Measurements from ENCODE around the gene ATP1B2.

GRCh38 chr17:7627250-7628121 is 23.2 kb upstream of the ATP1B2 start, which contains the start of gene SAT2:
- TF ChIP-seq CTCF (IDR thresholded peaks at IDR 0.05) (no peak), POLR2AphosphoS5 (IDR thresholded peaks at IDR 0.05; ENCODE audit: low read depth, low read length) (peak; percentile 82), RFX5 (IDR thresholded peaks at IDR 0.05; ENCODE audit: low read length) (0 out of 2 replicates have a peak, but pooled peaks have one; percentile 35), EP300 (IDR thresholded peaks at IDR 0.05; ENCODE audit: borderline replicate concordance in 1 of 2, low read depth in 1 of 2, low read length in 1 of 2) (no peak), SIN3A (IDR thresholded peaks at IDR 0.05; ENCODE audit: borderline replicate concordance, low read depth, low read length) (peak; percentile 41; the same call in 1 of the 2 replicates), MXI1 (IDR thresholded peaks at IDR 0.05; ENCODE audit: low read depth, low read length) (peak; percentile 70; the same call in 1 of the 2 replicates), TCF12 (IDR thresholded peaks at IDR 0.05) (peak; percentile 50; the same call in 1 of the 2 replicates), FOXM1 (IDR thresholded peaks at IDR 0.05; ENCODE audit: low read depth) (no peak)
- TF ChIP-seq, protein P1, sequence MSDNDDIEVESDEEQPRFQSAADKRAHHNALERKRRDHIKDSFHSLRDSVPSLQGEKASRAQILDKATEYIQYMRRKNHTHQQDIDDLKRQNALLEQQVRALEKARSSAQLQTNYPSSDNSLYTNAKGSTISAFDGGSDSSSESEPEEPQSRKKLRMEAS (IDR thresholded peaks at IDR 0.05; ENCODE audit: low read depth), result no peak
- TF ChIP-seq, protein P2, sequence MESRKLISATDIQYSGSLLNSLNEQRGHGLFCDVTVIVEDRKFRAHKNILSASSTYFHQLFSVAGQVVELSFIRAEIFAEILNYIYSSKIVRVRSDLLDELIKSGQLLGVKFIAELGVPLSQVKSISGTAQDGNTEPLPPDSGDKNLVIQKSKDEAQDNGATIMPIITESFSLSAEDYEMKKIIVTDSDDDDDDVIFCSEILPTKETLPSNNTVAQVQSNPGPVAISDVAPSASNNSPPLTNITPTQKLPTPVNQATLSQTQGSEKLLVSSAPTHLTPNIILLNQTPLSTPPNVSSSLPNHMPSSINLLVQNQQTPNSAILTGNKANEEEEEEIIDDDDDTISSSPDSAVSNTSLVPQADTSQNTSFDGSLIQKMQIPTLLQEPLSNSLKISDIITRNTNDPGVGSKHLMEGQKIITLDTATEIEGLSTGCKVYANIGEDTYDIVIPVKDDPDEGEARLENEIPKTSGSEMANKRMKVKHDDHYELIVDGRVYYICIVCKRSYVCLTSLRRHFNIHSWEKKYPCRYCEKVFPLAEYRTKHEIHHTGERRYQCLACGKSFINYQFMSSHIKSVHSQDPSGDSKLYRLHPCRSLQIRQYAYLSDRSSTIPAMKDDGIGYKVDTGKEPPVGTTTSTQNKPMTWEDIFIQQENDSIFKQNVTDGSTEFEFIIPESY (IDR thresholded peaks at IDR 0.05; ENCODE audit: borderline replicate concordance, low read depth), result no peak
